A673 (cell line): ENCODE results near the gene LPAR2. TPM values are rescaled to one million over a fixed set of nuclear protein-coding genes. Genes with fewer than 3 reads are reported as not detected.

Experiments
- BruUV-seq: library from RNA; stranded (reverse); fragments of 400-500 nt; replicated peaks from 2 replicates; lab custom pipeline; 2021; lab: Mats Ljungman, UMichigan
- CTCF ChIA-PET: fragments of 300-600 bp; sonication (Branson Sonifier 250); formaldehyde crosslinking; loops from one replicate; lab custom pipeline; 2022; ENCODE audit warnings: antibody characterized with exemption; lab: Charles Lee
- POLR2A ChIA-PET: fragments of 300-600 bp; sonication (Branson Sonifier 250); formaldehyde crosslinking; loops from one replicate; lab custom pipeline; 2022; ENCODE audit warnings: antibody characterized with exemption; ENCODE audit not compliant: low non-redundant PET; lab: Charles Lee
- DNase-seq: peaks from one replicate; pipeline ENCODE4 v3.0.0-alpha.2; 2015; ENCODE audit warnings: low spot score
- H3K27ac ChIP-seq: fragments of 200-600 bp; sonication (generic); 2 replicates; pipeline ENCODE4 v1.5.1; 2016; ENCODE audit warnings: mixed run types, low read depth, mild to moderate bottlenecking, mixed read lengths, antibody characterized with exemption, low read length; ENCODE audit not compliant: poor library complexity, severe bottlenecking
- H3K27me3 ChIP-seq: fragments of 200-600 bp; sonication (generic); replicated peaks from 2 replicates; pipeline ENCODE4 v1.6.1; 2017; ENCODE audit warnings: mixed run types, low read depth, mild to moderate bottlenecking, mixed read lengths, antibody characterized with exemption, low read length; ENCODE audit not compliant: insufficient read depth, poor library complexity
- H3K36me3 ChIP-seq: fragments of 200-600 bp; sonication (generic); 2 replicates; pipeline ENCODE4 v1.6.1; 2016; ENCODE audit warnings: mixed run types, mild to moderate bottlenecking, mixed read lengths, antibody characterized with exemption, low read length; ENCODE audit not compliant: insufficient read depth, poor library complexity, severe bottlenecking
- H3K4me1 ChIP-seq: fragments of 200-600 bp; sonication (generic); 2 replicates; pipeline ENCODE4 v1.6.1; 2017; ENCODE audit warnings: mixed run types, mild to moderate bottlenecking, mixed read lengths, antibody characterized with exemption, low read length; ENCODE audit not compliant: insufficient read depth, poor library complexity, severe bottlenecking
- H3K4me3 ChIP-seq: fragments of 200-600 bp; sonication (generic); 2 replicates; pipeline ENCODE4 v1.5.1; 2016; ENCODE audit warnings: low read depth, mixed run types, mild to moderate bottlenecking, mixed read lengths, low read length; ENCODE audit not compliant: poor library complexity, severe bottlenecking
- H3K9me3 ChIP-seq: fragments of 200-600 bp; sonication (generic); 2 replicates; pipeline ENCODE4 v1.6.1; 2016; ENCODE audit warnings: mixed run types, low read depth, mild to moderate bottlenecking, mixed read lengths, antibody characterized with exemption, low read length; ENCODE audit not compliant: poor library complexity, severe bottlenecking
- EZH2 ChIP-seq: fragments of 200-600 bp; sonication (generic); IDR thresholded peaks from 2 replicates; pipeline ENCODE4 v1.6.1; 2017; ENCODE audit warnings: borderline replicate concordance, low read depth, mild to moderate bottlenecking, mixed read lengths, antibody characterized with exemption, low read length; ENCODE audit not compliant: poor library complexity, severe bottlenecking
- intact Hi-C: fragments of 100-400 bp; cut with micrococcal nuclease; formaldehyde crosslinking; loops from one replicate; pipeline ENCODE4 v1.10.0; 2022; ENCODE audit not compliant: unreplicated experiment
- total RNA-seq: library from RNA; stranded (reverse); gene quantifications from 2 replicates; pipeline ENCODE4 v1.2.3, GENCODE V29; 2021
- TF ChIP-seq, protein P1 (sequence below): fragments of 300-800, 200-600 bp; sonication (generic); conservative IDR thresholded peaks from 2 replicates; pipeline ENCODE4 v1.5.1; 2017; ENCODE audit warnings: low read depth, mild to moderate bottlenecking, antibody characterized with exemption, low read length, moderate library complexity, mixed read lengths

LPAR2 gene
- total RNA-seq, 1 experiment from 2014 or later: 17.2 TPM

DNA sequence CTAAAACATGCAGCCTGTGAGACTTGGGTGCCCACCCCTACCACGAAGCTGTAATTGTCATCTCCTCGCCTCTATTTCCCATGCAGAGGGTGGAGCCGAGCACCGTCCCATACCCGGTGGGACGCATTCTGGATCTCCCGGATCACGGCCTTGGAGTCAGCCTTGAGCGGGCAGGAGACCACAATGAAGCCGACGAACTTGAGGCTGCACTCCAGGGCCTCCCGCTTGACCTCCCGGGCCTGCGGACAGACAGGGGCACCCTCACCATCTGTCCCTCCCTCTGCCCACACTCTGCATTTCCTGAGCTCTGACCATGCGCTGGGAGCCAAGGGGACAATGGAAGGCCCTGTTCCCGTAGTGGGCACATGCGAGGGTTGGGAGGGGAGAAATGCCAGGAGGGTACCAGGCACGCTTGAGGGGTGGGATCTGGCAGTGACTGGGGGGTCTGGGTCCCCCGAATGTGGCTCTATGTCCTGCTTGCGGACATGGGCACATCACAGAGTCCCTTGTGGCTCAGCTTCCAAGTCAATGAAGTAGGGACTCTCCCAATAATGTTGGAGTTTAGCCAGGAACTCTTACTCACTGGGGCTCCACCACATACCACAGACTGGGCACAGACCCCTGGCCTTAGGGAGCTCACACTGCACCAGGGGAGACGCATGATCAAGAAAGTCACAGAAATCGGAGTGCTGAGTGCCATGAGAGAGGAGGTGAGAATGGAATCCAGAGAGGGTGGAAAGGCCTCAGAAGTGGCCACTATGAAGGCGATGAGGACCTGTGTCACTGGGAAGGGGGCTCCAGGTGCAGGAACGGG, 24.7 kb upstream of the LPAR2 start:
- no peak for DNase-seq
- H3K27me3 ChIP-seq: no peaks in the 10 kb centered on the region
- peaks cover 71% of the 10 kb centered on the region for H3K36me3 ChIP-seq
- no peaks in the 10 kb centered on the region for H3K4me1 ChIP-seq
- ChIA-PET POLR2A (no interaction called here), CTCF (no interaction called here)
- H3K27ac ChIP-seq: no peak overlapping the region
- no peaks in the 10 kb centered on the region for H3K9me3 ChIP-seq
- no peak overlapping the region for H3K4me3 ChIP-seq
- intact Hi-C loops: no loop called here
- BruUV-seq: no TSS peak
- no peak for TF ChIP-seq EZH2
- TF ChIP-seq, protein P1, sequence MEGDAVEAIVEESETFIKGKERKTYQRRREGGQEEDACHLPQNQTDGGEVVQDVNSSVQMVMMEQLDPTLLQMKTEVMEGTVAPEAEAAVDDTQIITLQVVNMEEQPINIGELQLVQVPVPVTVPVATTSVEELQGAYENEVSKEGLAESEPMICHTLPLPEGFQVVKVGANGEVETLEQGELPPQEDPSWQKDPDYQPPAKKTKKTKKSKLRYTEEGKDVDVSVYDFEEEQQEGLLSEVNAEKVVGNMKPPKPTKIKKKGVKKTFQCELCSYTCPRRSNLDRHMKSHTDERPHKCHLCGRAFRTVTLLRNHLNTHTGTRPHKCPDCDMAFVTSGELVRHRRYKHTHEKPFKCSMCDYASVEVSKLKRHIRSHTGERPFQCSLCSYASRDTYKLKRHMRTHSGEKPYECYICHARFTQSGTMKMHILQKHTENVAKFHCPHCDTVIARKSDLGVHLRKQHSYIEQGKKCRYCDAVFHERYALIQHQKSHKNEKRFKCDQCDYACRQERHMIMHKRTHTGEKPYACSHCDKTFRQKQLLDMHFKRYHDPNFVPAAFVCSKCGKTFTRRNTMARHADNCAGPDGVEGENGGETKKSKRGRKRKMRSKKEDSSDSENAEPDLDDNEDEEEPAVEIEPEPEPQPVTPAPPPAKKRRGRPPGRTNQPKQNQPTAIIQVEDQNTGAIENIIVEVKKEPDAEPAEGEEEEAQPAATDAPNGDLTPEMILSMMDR: no peak

DNA sequence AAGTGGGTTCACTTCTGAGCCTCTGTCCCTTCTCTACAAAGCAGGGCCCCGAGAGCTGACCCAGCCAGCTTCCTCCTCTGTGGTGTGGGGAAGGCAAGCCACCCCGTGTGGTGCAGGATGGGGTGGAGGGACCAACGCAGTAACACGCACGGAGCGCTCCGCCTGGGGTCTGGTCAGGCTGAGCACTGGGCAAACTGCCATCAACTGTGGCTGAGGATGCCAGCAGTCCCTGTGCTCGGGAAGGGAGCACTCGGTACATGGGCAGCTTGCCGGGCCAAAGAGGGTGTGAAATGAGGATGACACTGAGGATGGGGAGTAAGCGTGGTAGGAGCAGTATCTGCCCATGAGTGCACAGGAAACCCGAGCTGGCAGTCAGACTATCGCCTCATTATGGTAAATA, 23.1 kb upstream of the LPAR2 start:
- intact Hi-C loops: no loop called here
- no peak overlapping the region for H3K27ac ChIP-seq
- no peak for DNase-seq
- H3K27me3 ChIP-seq: no peaks in the 10 kb centered on the region
- TF ChIP-seq, protein P1: no peak
- TF ChIP-seq EZH2: no peak
- H3K9me3 ChIP-seq: no peaks in the 10 kb centered on the region
- ChIA-PET CTCF (no interaction called here), POLR2A (no interaction called here)
- no peaks in the 10 kb centered on the region for H3K4me1 ChIP-seq
- BruUV-seq: no TSS peak
- peaks cover 73% of the 10 kb centered on the region for H3K36me3 ChIP-seq
- no peak overlapping the region for H3K4me3 ChIP-seq

GRCh38 chr19:19650331-19650730, 22.3 kb upstream of the LPAR2 start:
- no TSS peak for BruUV-seq
- CTCF ChIA-PET: no interaction called here
- no peaks in the 10 kb centered on the region for H3K4me1 ChIP-seq

More at GRCh38 chr19:19650331-19650730, 22.3 kb upstream of the LPAR2 start:
- intact Hi-C loops: no loop called here
- H3K27ac ChIP-seq: no peak overlapping the region
- POLR2A ChIA-PET: no interaction called here
- no peaks in the 10 kb centered on the region for H3K9me3 ChIP-seq
- H3K36me3 ChIP-seq: peaks cover 69% of the 10 kb centered on the region
- DNase-seq: no peak
- H3K27me3 ChIP-seq: no peaks in the 10 kb centered on the region
- no peak overlapping the region for H3K4me3 ChIP-seq
- TF ChIP-seq, protein P1: no peak
- TF ChIP-seq EZH2: no peak
